ENCODE data around the gene CHST3.

Gene CHST3

DNA sequence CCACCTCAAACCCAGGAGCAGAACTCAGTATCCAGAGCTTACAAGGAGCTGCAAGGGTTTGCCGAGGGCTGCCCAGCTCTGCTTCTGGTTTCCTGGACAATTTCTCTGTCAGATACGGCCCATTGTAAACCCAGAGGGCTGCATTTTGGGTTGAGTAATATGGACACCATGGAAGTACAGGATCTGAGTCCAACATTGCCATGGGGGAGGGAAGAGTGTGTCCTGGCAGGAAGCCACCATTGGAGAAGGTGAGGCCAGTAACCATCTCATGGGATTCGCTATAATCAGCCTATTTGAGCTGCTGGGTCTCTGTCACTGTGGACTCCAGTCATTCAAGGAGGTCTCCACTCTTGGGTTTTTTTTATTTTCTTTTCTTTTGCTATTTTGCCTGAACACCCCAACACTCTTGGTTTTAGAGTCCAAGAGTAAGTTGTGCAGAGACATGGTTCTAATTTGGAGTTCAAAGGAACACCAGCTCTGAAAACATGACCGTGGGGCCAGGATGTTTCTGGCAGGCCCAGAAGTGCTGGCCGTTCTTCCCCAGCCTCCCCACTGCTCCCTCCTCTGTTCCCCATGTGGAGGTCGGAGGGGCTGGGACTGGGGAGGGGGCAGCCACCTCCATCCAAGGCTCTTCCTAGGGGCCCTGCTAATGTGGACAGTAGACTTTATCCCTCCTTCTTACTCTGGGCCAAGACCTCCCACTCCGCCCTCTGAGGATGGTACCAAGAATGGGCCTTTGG is 46.2 kb downstream of the CHST3 start:
- no peak overlapping the region for H3K4me3 ChIP-seq (ENCODE audit: low read length)
- TF ChIP-seq, protein P1, sequence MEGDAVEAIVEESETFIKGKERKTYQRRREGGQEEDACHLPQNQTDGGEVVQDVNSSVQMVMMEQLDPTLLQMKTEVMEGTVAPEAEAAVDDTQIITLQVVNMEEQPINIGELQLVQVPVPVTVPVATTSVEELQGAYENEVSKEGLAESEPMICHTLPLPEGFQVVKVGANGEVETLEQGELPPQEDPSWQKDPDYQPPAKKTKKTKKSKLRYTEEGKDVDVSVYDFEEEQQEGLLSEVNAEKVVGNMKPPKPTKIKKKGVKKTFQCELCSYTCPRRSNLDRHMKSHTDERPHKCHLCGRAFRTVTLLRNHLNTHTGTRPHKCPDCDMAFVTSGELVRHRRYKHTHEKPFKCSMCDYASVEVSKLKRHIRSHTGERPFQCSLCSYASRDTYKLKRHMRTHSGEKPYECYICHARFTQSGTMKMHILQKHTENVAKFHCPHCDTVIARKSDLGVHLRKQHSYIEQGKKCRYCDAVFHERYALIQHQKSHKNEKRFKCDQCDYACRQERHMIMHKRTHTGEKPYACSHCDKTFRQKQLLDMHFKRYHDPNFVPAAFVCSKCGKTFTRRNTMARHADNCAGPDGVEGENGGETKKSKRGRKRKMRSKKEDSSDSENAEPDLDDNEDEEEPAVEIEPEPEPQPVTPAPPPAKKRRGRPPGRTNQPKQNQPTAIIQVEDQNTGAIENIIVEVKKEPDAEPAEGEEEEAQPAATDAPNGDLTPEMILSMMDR (conservative IDR thresholded peaks at IDR 0.05; ENCODE audit: low read depth, low read length): no peak
- DNase-seq (ENCODE audit: low read depth): no peak

DNA sequence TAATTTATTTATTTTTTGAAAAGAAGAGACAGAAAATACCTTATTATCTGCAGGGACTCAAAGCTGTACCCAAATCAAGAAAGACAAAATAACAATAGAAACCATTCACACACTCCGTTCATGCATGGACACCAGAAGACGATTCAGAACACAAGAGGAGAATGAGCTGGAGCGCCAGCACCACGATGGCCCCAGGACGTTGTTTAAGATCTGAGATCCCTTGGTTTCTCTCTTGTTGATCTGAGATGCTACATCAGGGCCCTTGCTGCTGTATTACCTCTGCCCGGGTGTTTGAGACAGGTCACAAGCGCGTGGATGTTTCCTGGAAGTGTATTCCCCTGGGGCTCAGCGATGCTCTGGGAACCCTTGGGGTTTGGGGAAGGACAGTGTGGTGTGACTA is 46.8 kb downstream of the CHST3 start:
- no peak for DNase-seq (ENCODE audit: low read depth)
- TF ChIP-seq, protein P1 (conservative IDR thresholded peaks at IDR 0.05; ENCODE audit: low read depth, low read length): no peak

DNA sequence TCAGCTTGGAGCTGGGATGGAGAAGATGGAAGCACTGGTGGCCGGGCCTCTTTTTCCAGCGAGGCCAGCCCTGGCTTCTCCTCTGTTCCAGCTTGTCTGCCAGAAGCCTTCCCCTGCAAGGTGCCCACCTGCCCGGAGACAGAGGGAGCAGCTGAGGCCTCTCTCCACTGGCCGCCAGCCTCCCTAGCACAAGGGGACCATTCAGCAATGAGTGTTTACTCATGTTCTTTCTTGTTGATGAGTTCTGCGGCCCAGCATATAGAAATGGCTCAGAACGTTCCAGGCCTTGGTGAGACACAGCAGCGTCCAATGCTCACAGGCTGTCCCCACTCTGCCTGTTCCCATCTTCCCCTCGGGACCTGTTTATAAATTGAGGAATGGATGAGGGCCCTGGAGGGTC is 47.3 kb downstream of the CHST3 start:
- no peak for DNase-seq (ENCODE audit: low read depth)
- TF ChIP-seq, protein P1 (conservative IDR thresholded peaks at IDR 0.05; ENCODE audit: low read depth, low read length): no peak

More for the DNA sequence above, 46.8 kb downstream of the CHST3 start:
- no peak overlapping the region for H3K4me3 ChIP-seq (ENCODE audit: low read length)

DNA sequence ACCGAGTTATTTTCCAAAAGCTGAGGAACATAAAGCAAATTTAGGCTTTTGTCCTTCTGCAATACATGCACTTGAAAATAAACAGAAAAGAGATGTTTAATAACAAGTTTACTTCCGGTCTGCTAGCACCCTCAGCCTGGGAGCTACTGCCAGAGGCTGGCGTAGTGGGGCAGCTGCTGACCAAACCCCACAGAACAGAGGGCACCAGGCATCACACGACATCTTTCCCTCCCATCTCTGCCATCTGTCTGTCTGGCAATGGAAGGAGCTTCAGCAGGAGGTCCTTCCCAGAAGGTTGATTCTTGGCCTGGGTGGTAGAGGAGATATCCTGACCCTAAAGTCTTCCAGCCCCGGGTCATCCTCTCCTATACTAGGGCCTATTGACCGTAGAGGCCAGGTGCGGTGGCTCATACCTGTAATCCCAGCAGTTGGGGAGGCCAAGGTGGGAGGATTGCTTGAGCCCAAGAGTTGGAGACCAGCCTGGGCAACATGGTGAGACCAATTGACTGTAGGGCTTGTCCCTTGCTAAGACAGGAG is 47.8 kb downstream of the CHST3 start:
- DNase-seq (ENCODE audit: low read depth): no peak
- H3K4me3 ChIP-seq (ENCODE audit: low read length): no peak overlapping the region
- TF ChIP-seq, protein P1 (conservative IDR thresholded peaks at IDR 0.05; ENCODE audit: low read depth, low read length): no peak

More for the DNA sequence above, 47.3 kb downstream of the CHST3 start:
- H3K4me3 ChIP-seq (ENCODE audit: low read length): no peak overlapping the region

DNA sequence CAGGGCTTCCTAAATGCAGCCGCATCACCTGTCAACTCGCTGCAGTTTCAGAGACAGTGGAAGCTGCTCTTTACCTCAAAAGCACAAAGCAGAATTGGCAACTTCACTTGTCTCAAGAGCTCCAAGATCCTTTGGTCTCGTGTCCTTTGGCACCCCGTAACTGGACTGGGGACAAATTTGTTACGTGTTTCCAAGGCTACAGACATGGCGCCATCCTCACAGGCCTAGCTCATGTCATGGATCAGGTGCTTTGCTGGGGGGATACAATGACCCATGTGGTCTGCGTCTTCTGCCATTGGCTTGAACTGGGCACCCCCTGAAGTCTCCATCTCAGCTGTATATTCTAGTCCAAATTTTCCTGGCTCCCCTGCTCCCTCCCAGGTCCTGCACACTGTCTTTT is 48.6 kb downstream of the CHST3 start:
- no peak for DNase-seq (ENCODE audit: low read depth)
- H3K4me3 ChIP-seq (ENCODE audit: low read length): no peak overlapping the region
- TF ChIP-seq, protein P1 (conservative IDR thresholded peaks at IDR 0.05; ENCODE audit: low read depth, low read length): no peak

DNA sequence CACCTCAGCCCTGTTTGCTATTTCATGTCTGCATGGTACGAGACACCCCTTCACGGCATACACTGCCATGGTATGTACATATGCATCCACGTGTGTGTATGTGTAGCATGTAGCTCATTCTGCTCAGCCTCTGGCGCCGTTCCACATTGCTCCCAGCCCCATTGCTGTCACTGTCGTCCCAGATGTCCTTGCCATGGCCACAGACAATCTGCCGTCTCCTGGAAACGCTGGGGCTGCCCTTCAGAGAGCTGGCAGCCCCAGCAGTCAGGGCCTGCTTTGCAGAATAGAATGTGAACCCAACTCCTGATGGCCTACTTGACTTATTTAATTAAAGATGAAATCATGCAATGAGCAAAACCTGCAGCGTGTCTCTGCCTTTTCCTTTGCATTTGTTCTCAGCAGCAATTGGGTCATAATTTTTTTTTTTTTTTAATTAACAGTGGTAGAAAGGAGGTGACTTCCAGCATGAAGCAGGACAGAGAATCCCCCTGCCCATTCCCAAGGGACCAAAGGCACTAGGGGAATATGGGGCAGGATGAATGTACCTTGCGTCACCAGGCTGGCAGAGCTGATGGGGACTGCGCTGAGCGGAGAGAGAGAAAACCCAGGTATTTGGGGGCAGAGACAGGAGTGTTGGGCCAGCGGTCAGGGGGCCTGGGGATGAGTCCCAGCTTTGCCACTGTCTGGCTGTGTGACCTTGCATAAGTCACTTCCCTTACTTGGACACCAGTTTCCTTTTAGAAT is 49.2 kb downstream of the CHST3 start:
- DNase-seq (ENCODE audit: low read depth): no peak
- TF ChIP-seq, protein P1 (conservative IDR thresholded peaks at IDR 0.05; ENCODE audit: low read depth, low read length): no peak

More for the DNA sequence above, 49.2 kb downstream of the CHST3 start:
- H3K4me3 ChIP-seq (ENCODE audit: low read length): no peak overlapping the region

Data from retinal pigment epithelial cell (primary cell).